Dendritic cell treated with granulocyte-macrophage colony-stimulating factor and Interleukin-4, amounts not matched to agents 40 ng/mL and 50 ng/mL, for 4 days (primary cell): ENCODE measurements around the gene SND1.

Source experiments
- H3K27ac Mint-ChIP-seq: one replicate; pipeline ENCODE4 v1.8.0; 2022; ENCODE audit warnings: mild to moderate bottlenecking, mixed read lengths
- H3K27me3 Mint-ChIP-seq: one replicate; pipeline ENCODE4 v1.8.0; 2022; ENCODE audit warnings: mild to moderate bottlenecking, mixed read lengths
- H3K36me3 Mint-ChIP-seq: one replicate; pipeline ENCODE4 v1.8.0; 2022; ENCODE audit warnings: low read depth, mixed read lengths
- H3K4me1 Mint-ChIP-seq: one replicate; pipeline ENCODE4 v1.8.0; 2022; ENCODE audit warnings: low read depth, mixed read lengths
- H3K4me3 Mint-ChIP-seq: one replicate; pipeline ENCODE4 v1.8.0; 2022; ENCODE audit warnings: mild to moderate bottlenecking, moderate library complexity, mixed read lengths
- H3K9me3 Mint-ChIP-seq: one replicate; pipeline ENCODE4 v1.8.0; 2022; ENCODE audit warnings: mixed read lengths
- intact Hi-C: fragments of 100-400 bp; cut with micrococcal nuclease; formaldehyde crosslinking; loops from one replicate; pipeline ENCODE4 v1.15.0; 2022

Gene SND1

GRCh38 chr7:128025819-128026218, 373.8 kb downstream of the SND1 start:
- intact Hi-C loops = no loop called here
- peaks cover 81% of the 10 kb centered on the region for H3K4me1 Mint-ChIP-seq
- no peaks in the 10 kb centered on the region for H3K9me3 Mint-ChIP-seq
- H3K36me3 Mint-ChIP-seq = peaks cover 27% of the 10 kb centered on the region
- H3K27me3 Mint-ChIP-seq = peaks cover 9% of the 10 kb centered on the region
- H3K4me3 Mint-ChIP-seq = no peak overlapping the region
- no peak overlapping the region for H3K27ac Mint-ChIP-seq

- H3K27me3 Mint-ChIP-seq = peaks cover 9% of the 10 kb centered on the region
- no peak overlapping the region for H3K27ac Mint-ChIP-seq
- H3K4me1 Mint-ChIP-seq = peaks cover 77% of the 10 kb centered on the region
- no peaks in the 10 kb centered on the region for H3K9me3 Mint-ChIP-seq
- H3K36me3 Mint-ChIP-seq = peaks cover 20% of the 10 kb centered on the region
- no peak overlapping the region for H3K4me3 Mint-ChIP-seq
- intact Hi-C loops = no loop called here
Observed at GRCh38 chr7:128026551-128026950, 374.6 kb downstream of the SND1 start.

- Mint-ChIP-seq H3K4me3 (no peak overlapping the region), H3K36me3 (peaks cover 19% of the 10 kb centered on the region), H3K4me1 (peaks cover 71% of the 10 kb centered on the region), H3K9me3 (no peaks in the 10 kb centered on the region), H3K27me3 (peaks cover 9% of the 10 kb centered on the region), H3K27ac (no peak overlapping the region)
- intact Hi-C loops = no loop called here
Observed at GRCh38 chr7:128027485-128027980, 375.5 kb downstream of the SND1 start.

GRCh38 chr7:128029405-128029995, 377.5 kb downstream of the SND1 start:
- Mint-ChIP-seq H3K4me3 (no peak overlapping the region), H3K9me3 (no peaks in the 10 kb centered on the region), H3K27ac (no peak overlapping the region), H3K36me3 (peaks cover 19% of the 10 kb centered on the region), H3K4me1 (peaks cover 55% of the 10 kb centered on the region), H3K27me3 (peaks cover 19% of the 10 kb centered on the region)
- intact Hi-C loops = no loop called here

DNA sequence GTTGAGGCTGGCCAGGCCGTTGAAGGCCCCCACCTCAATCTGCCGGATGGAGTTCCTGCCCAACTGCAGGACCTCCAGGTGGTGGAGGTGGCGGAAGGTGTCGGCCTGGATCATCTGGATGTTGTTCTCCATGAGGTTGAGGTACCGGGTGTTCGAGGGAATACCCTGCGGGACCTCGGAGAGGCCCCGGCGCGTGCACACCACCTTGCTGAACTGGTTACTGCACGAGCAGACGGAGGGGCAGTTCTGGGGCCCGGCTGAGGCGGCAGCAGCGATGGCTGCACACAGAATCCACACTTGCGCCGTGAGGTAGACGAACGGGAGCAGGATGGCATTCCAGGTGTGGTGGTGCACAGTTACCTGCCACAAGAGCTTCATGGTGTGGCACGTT, 378.3 kb downstream of the SND1 start:
- Mint-ChIP-seq H3K27ac (no peak overlapping the region), H3K27me3 (peaks cover 19% of the 10 kb centered on the region), H3K9me3 (no peaks in the 10 kb centered on the region), H3K4me1 (peaks cover 48% of the 10 kb centered on the region), H3K4me3 (peak overlapping the region; percentile 70), H3K36me3 (peaks cover 19% of the 10 kb centered on the region)
- intact Hi-C loops = loop anchor here (5.0 to 10.0 kb wide), 2 partner anchors 177 to 315 kb away; no protein-coding TSS in a partner anchor

GRCh38 chr7:128030654-128031611, 378.9 kb downstream of the SND1 start, which contains the start of gene LRRC4:
LRRC4 (minus strand) TSS chr7:128031437; CDS start chr7:128030640, 797 bp downstream.
- intact Hi-C loops = loop anchor here (5.0 to 10.0 kb wide), 2 partner anchors 176 to 316 kb away; no protein-coding TSS in a partner anchor
- peak within 1 kb of the TSS; percentile 32 for H3K27ac Mint-ChIP-seq
- peak within 1 kb of the TSS; percentile 81 for H3K4me3 Mint-ChIP-seq
- peaks cover 41% of the 10 kb centered on the region for H3K4me1 Mint-ChIP-seq
- H3K27me3 Mint-ChIP-seq = peaks cover 19% of the 10 kb centered on the region
- H3K36me3 Mint-ChIP-seq = peaks cover 19% of the 10 kb centered on the region
- no peaks in the 10 kb centered on the region for H3K9me3 Mint-ChIP-seq

DNA sequence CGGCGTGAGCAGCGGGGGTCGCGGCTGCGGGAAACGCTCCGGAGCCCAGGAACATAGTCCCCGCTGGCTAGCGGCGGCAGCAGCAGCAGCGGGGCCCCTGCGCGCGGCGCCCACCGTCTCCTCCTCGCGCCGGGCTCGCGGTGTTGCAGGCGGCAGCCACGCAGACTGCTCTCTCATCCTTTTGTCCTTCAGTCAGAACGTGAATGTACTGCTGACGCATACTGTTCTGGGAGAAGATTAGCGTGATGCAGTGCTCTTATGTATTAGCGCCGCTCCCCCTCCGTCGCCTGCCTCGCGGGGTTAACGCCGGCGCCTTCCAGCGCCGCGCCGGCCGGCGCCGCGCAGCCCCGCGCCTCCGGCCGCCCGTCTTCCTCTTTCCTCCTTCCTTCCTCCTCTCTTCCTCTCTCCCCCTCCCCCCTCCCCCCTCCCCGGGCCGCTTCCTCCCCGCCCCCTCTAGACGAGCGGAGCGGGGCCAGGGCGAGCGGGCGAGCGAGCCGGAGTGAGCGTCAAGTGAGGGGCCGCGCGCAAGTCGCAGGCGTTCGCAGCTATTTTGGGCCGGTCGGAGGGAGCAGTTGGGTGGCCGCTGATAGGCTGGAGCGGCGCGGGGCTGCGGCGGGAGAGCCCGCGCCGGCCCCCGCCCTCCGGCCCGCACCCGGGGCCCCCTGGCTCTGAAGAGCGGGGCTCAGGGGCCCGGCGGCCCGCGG, 380.1 kb downstream of the SND1 start:
- peak overlapping the region; percentile 81 for H3K4me3 Mint-ChIP-seq
- intact Hi-C loops = loop anchor here (5.0 to 10.0 kb wide), 2 partner anchors 175 to 317 kb away; no protein-coding TSS in a partner anchor
- H3K36me3 Mint-ChIP-seq = peaks cover 18% of the 10 kb centered on the region
- peaks cover 19% of the 10 kb centered on the region for H3K27me3 Mint-ChIP-seq
- no peaks in the 10 kb centered on the region for H3K9me3 Mint-ChIP-seq
- peak overlapping the region; percentile 32 for H3K27ac Mint-ChIP-seq
- peaks cover 33% of the 10 kb centered on the region for H3K4me1 Mint-ChIP-seq

- Mint-ChIP-seq H3K4me3 (peak overlapping the region; percentile 53), H3K27me3 (peaks cover 19% of the 10 kb centered on the region), H3K36me3 (peaks cover 14% of the 10 kb centered on the region), H3K4me1 (peaks cover 27% of the 10 kb centered on the region), H3K27ac (no peak overlapping the region), H3K9me3 (no peaks in the 10 kb centered on the region)
- intact Hi-C loops = loop anchor here (5.0 to 10.0 kb wide), 2 partner anchors 175 to 318 kb away; no protein-coding TSS in a partner anchor
Observed at GRCh38 chr7:128032605-128033235, 380.7 kb downstream of the SND1 start.

- H3K27ac Mint-ChIP-seq = no peak overlapping the region
- intact Hi-C loops = loop anchor here (5.0 to 10.0 kb wide), 2 partner anchors 174 to 318 kb away; no protein-coding TSS in a partner anchor
- H3K9me3 Mint-ChIP-seq = no peaks in the 10 kb centered on the region
- peaks cover 19% of the 10 kb centered on the region for H3K27me3 Mint-ChIP-seq
- H3K4me3 Mint-ChIP-seq = peak overlapping the region; percentile 53
- H3K36me3 Mint-ChIP-seq = peaks cover 14% of the 10 kb centered on the region
- H3K4me1 Mint-ChIP-seq = peaks cover 26% of the 10 kb centered on the region
Observed at GRCh38 chr7:128033246-128033645, 381.3 kb downstream of the SND1 start.

- no peak overlapping the region for H3K4me3 Mint-ChIP-seq
- peaks cover 19% of the 10 kb centered on the region for H3K27me3 Mint-ChIP-seq
- intact Hi-C loops = loop anchor here (5.0 to 10.0 kb wide), 2 partner anchors 172 to 320 kb away; no protein-coding TSS in a partner anchor
- H3K4me1 Mint-ChIP-seq = peaks cover 16% of the 10 kb centered on the region
- no peaks in the 10 kb centered on the region for H3K36me3 Mint-ChIP-seq
- H3K9me3 Mint-ChIP-seq = no peaks in the 10 kb centered on the region
- no peak overlapping the region for H3K27ac Mint-ChIP-seq
Observed at GRCh38 chr7:128034825-128035224, 382.8 kb downstream of the SND1 start.

DNA sequence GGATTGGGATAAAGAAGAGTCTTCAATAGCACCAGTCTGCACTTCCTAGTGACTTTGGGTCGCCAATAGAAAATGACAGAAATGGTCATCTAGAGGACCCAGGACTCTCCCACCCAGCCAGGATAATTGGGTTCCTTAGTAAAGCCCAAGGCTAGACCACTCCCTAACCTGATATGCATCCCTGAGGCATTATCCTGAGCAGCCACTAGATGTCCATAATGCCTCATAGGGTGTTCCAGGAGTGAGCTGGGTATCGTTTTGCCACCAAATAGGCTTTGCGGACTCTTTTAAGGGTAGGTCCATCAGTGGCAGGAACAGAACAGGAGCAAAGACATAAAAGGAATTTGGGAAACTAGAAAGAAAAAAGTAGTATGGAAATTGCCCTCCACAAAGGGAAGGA, 383.7 kb downstream of the SND1 start:
- Mint-ChIP-seq H3K36me3 (no peaks in the 10 kb centered on the region), H3K4me3 (no peak overlapping the region), H3K27ac (no peak overlapping the region), H3K4me1 (peaks cover 11% of the 10 kb centered on the region), H3K9me3 (no peaks in the 10 kb centered on the region), H3K27me3 (peaks cover 11% of the 10 kb centered on the region)
- intact Hi-C loops = loop anchor here (10.0 kb wide), 1 partner anchor 321 kb away; no protein-coding TSS in a partner anchor

DNA sequence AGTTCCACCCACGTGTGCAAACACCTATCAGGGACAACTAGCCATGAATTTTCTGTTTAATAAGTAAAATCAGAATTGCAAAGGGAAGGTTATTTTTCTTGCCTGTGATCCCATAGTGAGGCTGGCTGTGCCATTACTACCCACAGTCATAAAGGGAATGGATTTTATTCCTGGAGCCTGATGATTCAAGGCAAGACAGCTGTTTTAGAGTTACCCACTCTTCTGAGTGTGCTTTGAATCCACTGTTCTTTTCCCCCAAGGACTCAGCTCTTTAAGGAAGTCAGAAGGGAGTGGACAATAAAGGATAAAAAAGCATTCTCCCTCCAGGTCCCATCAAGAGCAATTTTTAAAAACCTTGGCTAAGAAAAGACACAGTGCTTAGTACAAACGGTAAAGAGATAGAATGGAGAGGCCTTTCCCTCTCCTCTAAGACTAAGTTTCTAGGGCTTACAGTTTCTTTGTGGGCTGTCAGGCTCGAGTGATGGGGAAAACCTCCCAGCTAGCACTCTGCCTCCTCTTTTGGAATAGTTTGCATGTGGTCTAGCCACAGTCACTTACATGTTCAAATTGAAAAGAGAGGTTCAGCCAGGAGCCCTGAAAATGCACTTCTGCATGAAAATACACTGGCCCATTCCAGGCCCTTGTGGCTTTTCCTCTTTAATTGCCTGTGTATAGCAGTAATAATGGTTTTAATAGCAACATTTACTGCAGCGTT, 384.4 kb downstream of the SND1 start:
- H3K27me3 Mint-ChIP-seq = peaks cover 11% of the 10 kb centered on the region
- H3K27ac Mint-ChIP-seq = no peak overlapping the region
- H3K4me1 Mint-ChIP-seq = peaks cover 14% of the 10 kb centered on the region
- intact Hi-C loops = loop anchor here (10.0 kb wide), 1 partner anchor 322 kb away; no protein-coding TSS in a partner anchor
- no peaks in the 10 kb centered on the region for H3K9me3 Mint-ChIP-seq
- no peak overlapping the region for H3K4me3 Mint-ChIP-seq
- peaks cover under 1% of the 10 kb centered on the region for H3K36me3 Mint-ChIP-seq
